H9 (cell line): ENCODE results near the gene TRAPPC13. TPM values are rescaled to one million over a fixed set of nuclear protein-coding genes. Genes with fewer than 3 reads are reported as not detected.
A peak's percentile ranks its signal among the peaks of the same experiment; 100 is the strongest.
"Not testable (repeated sequence)": the region's sequence is repeated elsewhere in the genome, so short reads cannot be mapped to it uniquely, and the experiment has no call there.

Source experiments
- DNase-seq: peaks from one replicate; pipeline ENCODE4 v3.0.0-alpha.2; 2017
- H2AFZ ChIP-seq: one replicate; pipeline ENCODE4 v1.6.1; 2013; ENCODE audit warnings: mild to moderate bottlenecking, low read length, control low read depth, moderate library complexity
- H2AK5ac ChIP-seq: 2 replicates; pipeline ENCODE4 v1.6.1; 2013; ENCODE audit warnings: low read length, control low read depth, mixed read lengths; ENCODE audit not compliant: insufficient read length
- H2BK120ac ChIP-seq: one replicate; pipeline ENCODE4 v1.6.1; 2013; ENCODE audit warnings: low read depth, mild to moderate bottlenecking, low read length, control low read depth, inconsistent platforms; ENCODE audit not compliant: poor library complexity, severe bottlenecking
- H2BK12ac ChIP-seq: 2 replicates; pipeline ENCODE4 v1.6.1; 2013; ENCODE audit warnings: low read length, control low read depth, mixed read lengths, low read depth; ENCODE audit not compliant: insufficient read length
- H2BK15ac ChIP-seq: 2 replicates; pipeline ENCODE4 v1.6.1; 2013; ENCODE audit warnings: low read depth, low read length, control low read depth
- H2BK20ac ChIP-seq: one replicate; pipeline ENCODE4 v1.6.1; 2013; ENCODE audit warnings: low read depth, mild to moderate bottlenecking, low read length, control low read depth, inconsistent platforms; ENCODE audit not compliant: poor library complexity, severe bottlenecking
- H2BK5ac ChIP-seq: 2 replicates; pipeline ENCODE4 v1.6.1; 2013; ENCODE audit warnings: low read length, control low read depth, mixed read lengths; ENCODE audit not compliant: insufficient read length
- H3K14ac ChIP-seq: 2 replicates; pipeline ENCODE4 v1.6.1; 2013; ENCODE audit warnings: low read length, control low read depth; ENCODE audit not compliant: insufficient read depth
- H3K18ac ChIP-seq: 2 replicates; pipeline ENCODE4 v1.6.1; 2013; ENCODE audit warnings: low read depth, mild to moderate bottlenecking, mixed read lengths, low read length, control low read depth; ENCODE audit not compliant: insufficient read length
- H3K23ac ChIP-seq: 2 replicates; pipeline ENCODE4 v1.6.1; 2013; ENCODE audit warnings: low read length, control low read depth, mixed read lengths, low read depth; ENCODE audit not compliant: insufficient read length
- H3K23me2 ChIP-seq: 2 replicates; pipeline ENCODE4 v1.6.1; 2013; ENCODE audit warnings: low read depth, mild to moderate bottlenecking, mixed read lengths, low read length, control low read depth; ENCODE audit not compliant: insufficient read length, poor library complexity, severe bottlenecking
- H3K27ac ChIP-seq: 2 replicates; pipeline ENCODE4 v1.5.1; 2013; ENCODE audit warnings: low read length, control low read depth, mixed read lengths, low read depth; ENCODE audit not compliant: insufficient read length
- H3K27me3 ChIP-seq: 2 replicates; pipeline ENCODE4 v1.6.1; 2013; ENCODE audit warnings: low read length, control low read depth, inconsistent platforms; ENCODE audit not compliant: insufficient read depth
- H3K4ac ChIP-seq: 2 replicates; pipeline ENCODE4 v1.6.1; 2013; ENCODE audit warnings: low read depth, mild to moderate bottlenecking, control low read depth, inconsistent platforms, low read length, moderate library complexity
- H3K4me1 ChIP-seq: 2 replicates; pipeline ENCODE4 v1.6.1; 2013; ENCODE audit warnings: low read length, control low read depth, inconsistent platforms; ENCODE audit not compliant: insufficient read depth
- H3K4me2 ChIP-seq: 2 replicates; pipeline ENCODE4 v1.6.1; 2013; ENCODE audit warnings: low read length, control low read depth, mixed read lengths; ENCODE audit not compliant: insufficient read length, insufficient read depth
- H3K56ac ChIP-seq: 2 replicates; pipeline ENCODE4 v1.6.1; 2013; ENCODE audit warnings: low read depth, mild to moderate bottlenecking, mixed read lengths, low read length, control low read depth; ENCODE audit not compliant: insufficient read length
- H3K79me1 ChIP-seq: 2 replicates; pipeline ENCODE4 v1.6.1; 2013; ENCODE audit warnings: low read depth, mild to moderate bottlenecking, moderate library complexity, low read length, control low read depth, inconsistent platforms; ENCODE audit not compliant: insufficient read depth, poor library complexity, severe bottlenecking
- H3K79me2 ChIP-seq: 2 replicates; pipeline ENCODE4 v1.6.1; 2013; ENCODE audit warnings: low read length, control low read depth, inconsistent platforms; ENCODE audit not compliant: insufficient read depth
- H3K9ac ChIP-seq: 2 replicates; pipeline ENCODE4 v1.6.1; 2013; ENCODE audit warnings: low read length, control low read depth, mixed read lengths; ENCODE audit not compliant: insufficient read length; ENCODE audit errors: extremely low read depth
- H3K9me3 ChIP-seq: one replicate; pipeline ENCODE4 v1.6.1; 2013; ENCODE audit warnings: low read depth, low read length, inconsistent platforms; ENCODE audit not compliant: control insufficient read depth
- H3T11ph ChIP-seq: one replicate; pipeline ENCODE4 v1.6.1; 2013; ENCODE audit warnings: mild to moderate bottlenecking, low read length, control low read depth, inconsistent platforms
- H4K20me1 ChIP-seq: one replicate; pipeline ENCODE4 v1.6.1; 2013; ENCODE audit not compliant: control insufficient read depth, insufficient read length, insufficient read depth
- H4K5ac ChIP-seq: 2 replicates; pipeline ENCODE4 v1.6.1; 2013; ENCODE audit warnings: low read depth, mild to moderate bottlenecking, mixed read lengths, low read length, control low read depth; ENCODE audit not compliant: insufficient read length
- H4K8ac ChIP-seq: replicated peaks from 2 replicates; pipeline ENCODE4 v1.6.1; 2013; ENCODE audit warnings: low read length, control low read depth, mixed read lengths, low read depth; ENCODE audit not compliant: insufficient read length
- H4K91ac ChIP-seq: 2 replicates; pipeline ENCODE4 v1.6.1; 2013; ENCODE audit warnings: low read depth, mild to moderate bottlenecking, moderate library complexity, mixed read lengths, low read length, control low read depth; ENCODE audit not compliant: insufficient read length
- H3K27ac Mint-ChIP-seq, 3 experiments: 2 replicates in 2 of 3; 3 replicates in 1 of 3; pipeline ENCODE4 v1.8.0; 2020 to 2021; ENCODE audit warnings: mixed read lengths in 3 of 3, mild to moderate bottlenecking in 1 of 3, moderate library complexity in 1 of 3
- H3K27me3 Mint-ChIP-seq: 2 replicates; pipeline ENCODE4 v1.8.0; 2021; ENCODE audit warnings: low read depth, mild to moderate bottlenecking, moderate library complexity, mixed read lengths
- H3K36me3 Mint-ChIP-seq, 3 experiments: 2 replicates in 2 of 3; 3 replicates in 1 of 3; pipeline ENCODE4 v1.8.0; 2020 to 2021; ENCODE audit warnings: low read depth in 3 of 3, mixed read lengths in 3 of 3; ENCODE audit not compliant: insufficient read depth in 1 of 3
- H3K4me1 Mint-ChIP-seq, 2 experiments: 2 replicates each; pipeline ENCODE4 v1.8.0; 2020; ENCODE audit warnings: mixed read lengths in 2 of 2
- H3K4me3 Mint-ChIP-seq, 2 experiments: 2 replicates in 1 of 2; 3 replicates in 1 of 2; pipeline ENCODE4 v1.8.0; 2020 to 2021; ENCODE audit warnings: mild to moderate bottlenecking in 2 of 2, mixed read lengths in 2 of 2, moderate library complexity in 1 of 2
- H3K9me3 Mint-ChIP-seq, 2 experiments: 2 replicates in 1 of 2; 3 replicates in 1 of 2; pipeline ENCODE4 v1.8.0; 2020; ENCODE audit warnings: mild to moderate bottlenecking in 2 of 2, mixed read lengths in 2 of 2, moderate library complexity in 1 of 2
- CTCF ChIP-seq: fragments of 200-600 bp; sonication (generic); conservative IDR thresholded peaks from 3 replicates; pipeline ENCODE4 v1.8.0; 2021; ENCODE audit warnings: antibody characterized with exemption, mild to moderate bottlenecking
- WGBS: extraction: QIAGEN DNeasy Blood & Tissue Kit; methylation state at CpG from one replicate; pipeline ENCODE4 v1.1.7; 2013; ENCODE audit warnings: missing lambda C conversion rate, low lambda C conversion rate, mixed read lengths; ENCODE audit not compliant: insufficient read length; ENCODE audit errors: extremely low coverage; 5-methylcytosine and 5-hydroxymethylcytosine counted together
- total RNA-seq: library from RNA; stranded (reverse); gene quantifications from 2 replicates; pipeline ENCODE4 v1.2.1, GENCODE V29; 2021

Gene TRAPPC13
- total RNA-seq, 1 experiment from 2014 or later, result 16.7 TPM

- Histone ChIP-seq H3K79me2 (no peaks in the 10 kb centered on the region), H2BK120ac (no peak overlapping the region), H3K4me1 (no peaks in the 10 kb centered on the region), H2BK5ac (no peak overlapping the region), H3K79me1 (no peaks in the 10 kb centered on the region), H3K9me3 (no peaks in the 10 kb centered on the region), H4K91ac (no peak overlapping the region), H3K23me2 (no peaks in the 10 kb centered on the region), H3K56ac (no peak overlapping the region), H3K14ac (no peak overlapping the region), H3K27ac (no peak overlapping the region), H3K18ac (no peak overlapping the region), H3K4me2 (no peak overlapping the region), H3K4ac (no peak overlapping the region), H2BK20ac (no peak overlapping the region), H4K20me1 (no peaks in the 10 kb centered on the region), H4K8ac (no peak overlapping the region), H3K27me3 (no peaks in the 10 kb centered on the region), H2AFZ (no peak overlapping the region), H2AK5ac (no peak overlapping the region), H2BK12ac (no peak overlapping the region), H2BK15ac (no peak overlapping the region), H3K23ac (no peak overlapping the region), H3T11ph (no peak overlapping the region), H3K9ac (no peak overlapping the region), H4K5ac (no peak overlapping the region)
- Mint-ChIP-seq H3K27me3 (no peaks in the 10 kb centered on the region), H3K4me3 (no peak overlapping the region), H3K36me3 (peaks cover under 1 to 30% (median 2%) of the 10 kb centered on the region in 3 experiments; a peak in 5 of 7 replicates), H3K9me3 (no peaks in the 10 kb centered on the region), H3K27ac (no peak overlapping the region), H3K4me1 (peaks cover 0 to 4% of the 10 kb centered on the region in 2 experiments; a peak in 1 of 4 replicates)
- TF ChIP-seq CTCF, result no peak
- no peak for DNase-seq
These were observed 49.9 kb downstream of the TRAPPC13 start for GRCh38 chr5:65674749-65675148.

DNA sequence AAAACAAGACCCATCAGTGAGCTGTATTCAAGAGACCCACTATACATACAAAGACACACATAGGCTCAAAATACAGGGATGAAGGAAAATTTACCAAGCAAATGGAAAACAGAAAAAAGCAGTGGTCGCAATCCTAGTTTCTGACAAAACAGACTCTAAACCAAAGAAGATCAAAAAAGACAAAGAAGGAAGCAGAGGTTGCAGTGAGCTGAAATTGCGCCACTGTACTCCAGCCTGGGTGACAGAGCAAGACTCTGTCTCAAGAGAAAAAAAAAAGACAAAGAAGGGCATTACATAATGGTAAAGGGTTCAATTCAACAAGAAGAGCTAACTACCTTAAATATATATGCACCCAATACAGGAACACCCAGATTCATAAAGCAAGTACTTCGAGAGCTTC is 51.2 kb downstream of the TRAPPC13 start:
- not testable (repeated sequence) for H3K9ac ChIP-seq, H3K27ac ChIP-seq, H2BK20ac ChIP-seq, H3K9me3 ChIP-seq, H3K23ac ChIP-seq, H2BK15ac ChIP-seq, H2BK5ac ChIP-seq, H3K79me2 ChIP-seq, H3K27me3 ChIP-seq, H4K20me1 ChIP-seq, H3K79me1 ChIP-seq, H3K14ac ChIP-seq, H2AK5ac ChIP-seq, H3K9me3 Mint-ChIP-seq, H4K5ac ChIP-seq, H3K4me1 Mint-ChIP-seq, H2BK120ac ChIP-seq, DNase-seq, H3K4me3 Mint-ChIP-seq, H2AFZ ChIP-seq, H3K4me1 ChIP-seq, H2BK12ac ChIP-seq, H3T11ph ChIP-seq, H3K56ac ChIP-seq, H3K27me3 Mint-ChIP-seq, H3K18ac ChIP-seq, H4K8ac ChIP-seq, H3K4me2 ChIP-seq, H3K23me2 ChIP-seq, H4K91ac ChIP-seq, H3K4ac ChIP-seq
- peaks cover 5 to 30% (median 9%) of the 10 kb centered on the region in 3 experiments; a peak in 4 of 7 replicates for H3K36me3 Mint-ChIP-seq
- peak overlapping the region in 1 of 3 experiments; percentile 17; a peak in 1 of 7 replicates for H3K27ac Mint-ChIP-seq
- WGBS, result no CpG with 5 or more reads among the region's 3 CpGs
